ENCODE data around the gene SAMD5. TPM values are rescaled to one million over a fixed set of nuclear protein-coding genes. Genes with fewer than 3 reads are reported as not detected.

The SAMD5 gene
- total RNA-seq, 1 experiment from 2014 or later: 4.0 TPM

GRCh38 chr6:147467886-147468285 is 40.6 kb upstream of the SAMD5 start:
- Histone ChIP-seq H3K4me1 (ENCODE audit: control insufficient read depth in 1 of 2, insufficient read depth in 2 of 2, low read length in 2 of 2) (no peaks in the 10 kb centered on the region), H4K20me1 (ENCODE audit: insufficient read depth) (no peaks in the 10 kb centered on the region), H3K4me2 (ENCODE audit: low read length) (no peak overlapping the region), H3K79me2 (ENCODE audit: insufficient read depth, low read length) (no peaks in the 10 kb centered on the region), H3K4me3 (replicated peaks in 1 of 2; ENCODE audit: low read depth in 1 of 2, low read length in 2 of 2) (no peak overlapping the region), H3K36me3 (ENCODE audit: control insufficient read depth in 1 of 2, insufficient read depth in 2 of 2, low read length in 2 of 2) (no peaks in the 10 kb centered on the region), H3K9me3 (ENCODE audit: control insufficient read depth in 1 of 2, insufficient read depth in 1 of 2, low read depth in 1 of 2, low read length in 2 of 2) (no peaks in the 10 kb centered on the region), H2AFZ (ENCODE audit: low read depth, low read length, poor library complexity, severe bottlenecking) (no peak overlapping the region), H3K9ac (ENCODE audit: low read length) (no peak overlapping the region), H3K27me3 (ENCODE audit: insufficient read depth, low read length) (no peaks in the 10 kb centered on the region), H3K9me2 (ENCODE audit: insufficient read depth) (no peaks in the 10 kb centered on the region), H3K27ac (ENCODE audit: low read depth, low read length) (no peak overlapping the region)
- RAD21 ChIA-PET (ENCODE audit: low non-redundant PET in 1 of 2, low total read pairs in 2 of 2, uncharacterized antibody in 2 of 2, unreplicated experiment in 2 of 2): no interaction called here
- ATAC-seq (no peak), DNase-seq (ENCODE audit: low read depth, low spot score) (no peak)
- TF ChIP-seq POLR2A (IDR thresholded peaks at IDR 0.05; ENCODE audit: borderline replicate concordance, extremely low read depth, insufficient read depth, insufficient read length) (no peak), FOSL1 (IDR thresholded peaks at IDR 0.05; ENCODE audit: low read depth) (no peak), EZH2phosphoT487 (IDR thresholded peaks at IDR 0.05; ENCODE audit: borderline replicate concordance) (no peak), TCF7L2 (IDR thresholded peaks at IDR 0.05; ENCODE audit: borderline replicate concordance, extremely low read depth, insufficient read depth, insufficient read length) (no peak), SP1 (IDR thresholded peaks at IDR 0.05; ENCODE audit: low read depth) (no peak), RAD21 (IDR thresholded peaks at IDR 0.05; ENCODE audit: low read depth) (no peak), ZFX (IDR thresholded peaks at IDR 0.05) (no peak), ZBTB33 (IDR thresholded peaks at IDR 0.05; ENCODE audit: extremely low read depth, insufficient replicate concordance, low read length) (no peak), ELF1 (IDR thresholded peaks at IDR 0.05; ENCODE audit: borderline replicate concordance, low read depth) (no peak), JUND (IDR thresholded peaks at IDR 0.05) (no peak), POLR2AphosphoS5 (IDR thresholded peaks at IDR 0.05; ENCODE audit: low read depth, low read length) (no peak), YY1 (IDR thresholded peaks at IDR 0.05; ENCODE audit: extremely low read depth, insufficient replicate concordance, low read depth, low read length) (no peak)
- POLR2A ChIA-PET: no interaction called here
- intact Hi-C loops (cut with micrococcal nuclease): loop anchor here (5.0 kb wide), 1 partner anchor 76 kb away; no protein-coding TSS in a partner anchor
- CTCF ChIA-PET: no interaction called here
- no TSS peak for BruUV-seq (replicated peaks)
